C4-2B (cell line): Measurements from ENCODE around the gene KATNAL2.

Experiments
- ZFX ChIP-seq: fragments of 450-650 bp; IDR thresholded peaks from 2 replicates; pipeline ENCODE4 v1.6.1; 2017
- TF ChIP-seq, protein P1 (sequence below): fragments of 450-650 bp; conservative IDR thresholded peaks from 2 replicates; pipeline ENCODE4 v1.5.1; 2017; ENCODE audit warnings: mild to moderate bottlenecking

- TF ChIP-seq, protein P1, sequence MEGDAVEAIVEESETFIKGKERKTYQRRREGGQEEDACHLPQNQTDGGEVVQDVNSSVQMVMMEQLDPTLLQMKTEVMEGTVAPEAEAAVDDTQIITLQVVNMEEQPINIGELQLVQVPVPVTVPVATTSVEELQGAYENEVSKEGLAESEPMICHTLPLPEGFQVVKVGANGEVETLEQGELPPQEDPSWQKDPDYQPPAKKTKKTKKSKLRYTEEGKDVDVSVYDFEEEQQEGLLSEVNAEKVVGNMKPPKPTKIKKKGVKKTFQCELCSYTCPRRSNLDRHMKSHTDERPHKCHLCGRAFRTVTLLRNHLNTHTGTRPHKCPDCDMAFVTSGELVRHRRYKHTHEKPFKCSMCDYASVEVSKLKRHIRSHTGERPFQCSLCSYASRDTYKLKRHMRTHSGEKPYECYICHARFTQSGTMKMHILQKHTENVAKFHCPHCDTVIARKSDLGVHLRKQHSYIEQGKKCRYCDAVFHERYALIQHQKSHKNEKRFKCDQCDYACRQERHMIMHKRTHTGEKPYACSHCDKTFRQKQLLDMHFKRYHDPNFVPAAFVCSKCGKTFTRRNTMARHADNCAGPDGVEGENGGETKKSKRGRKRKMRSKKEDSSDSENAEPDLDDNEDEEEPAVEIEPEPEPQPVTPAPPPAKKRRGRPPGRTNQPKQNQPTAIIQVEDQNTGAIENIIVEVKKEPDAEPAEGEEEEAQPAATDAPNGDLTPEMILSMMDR = no peak
- no peak for TF ChIP-seq ZFX
These were observed 225.8 kb downstream of the KATNAL2 start for GRCh38 chr18:47143153-47143552.
